K562 (cell line): ENCODE data around the gene PGP. TPM values are rescaled to one million over a fixed set of nuclear protein-coding genes. Genes with fewer than 3 reads are reported as not detected.

Source experiments
- ATAC-seq: fragments of 200-7000 bp; cut with Tn5 transposase; 3 replicates; pipeline ENCODE4 v1.9.1; 2020; ENCODE audit warnings: moderate library complexity
- BruUV-seq: library from RNA; stranded (reverse); fragments of 400-500 nt; replicated peaks from 2 replicates; lab custom pipeline; 2021; lab: Mats Ljungman, UMichigan
- CTCF ChIA-PET: fragments of 300-600 bp; formaldehyde crosslinking; extraction: SDS; loops from one replicate; lab custom pipeline; 2021; ENCODE audit warnings: low intra/inter-chr PET ratio; lab: Yijun Ruan, JAX
- POLR2A ChIA-PET: fragments of 300-600, 350-650 bp; sonication (Branson Sonifier 250); formaldehyde crosslinking; extraction: SDS; loops from one replicate; lab custom pipeline; 2021; ENCODE audit warnings: antibody characterized with exemption, inconsistent platforms; lab: Yijun Ruan, JAX
- DNase-seq, 4 experiments: peaks; one replicate each; pipeline versions ENCODE4 v3.0.0 to v3.0.0-alpha.2; 2011 to 2018; ENCODE audit warnings: low spot score in 3 of 4, mixed read lengths in 3 of 4; ENCODE audit errors: extremely low read depth in 1 of 4
- FAIRE-seq: peaks from 2 replicates; lab custom pipeline; 2011; peaks lifted over from hg19 to GRCh38; lab: Jason Lieb, UNC
- H2AFZ ChIP-seq: 2 replicates; pipeline ENCODE4 v1.6.0; 2011; ENCODE audit warnings: low read depth, low read length, control low read depth, inconsistent platforms
- H3K27ac ChIP-seq: fragments of 200-600 bp; 3 replicates; pipeline ENCODE4 v1.8.0; 2011; ENCODE audit warnings: low read depth, mild to moderate bottlenecking, control low read depth, inconsistent platforms, low read length, moderate library complexity, mixed read lengths; ENCODE audit errors: extremely low read depth
- H3K27me3 ChIP-seq, 2 experiments: fragments of 300-600 bp in 1 of 2; 2 replicates in 1 of 2; 3 replicates in 1 of 2; pipeline versions ENCODE4 v1.6.0 to v1.8.0; 2011; ENCODE audit warnings: inconsistent platforms in 2 of 2, low read length in 2 of 2, mild to moderate bottlenecking in 1 of 2, mixed read lengths in 1 of 2, moderate library complexity in 1 of 2; ENCODE audit not compliant: control insufficient read depth in 2 of 2, insufficient read depth in 2 of 2
- H3K36me3 ChIP-seq: fragments of 300-600 bp; 3 replicates; pipeline ENCODE4 v1.8.0; 2011; ENCODE audit warnings: mild to moderate bottlenecking, low read length, inconsistent platforms; ENCODE audit not compliant: control insufficient read depth, insufficient read depth
- H3K4me1 ChIP-seq, 2 experiments: fragments of 200-600 bp in 1 of 2; replicated peaks in 1 of 2; 2 replicates in 1 of 2; 3 replicates in 1 of 2; pipeline versions ENCODE4 v1.5.1 to v1.8.0; 2011; ENCODE audit warnings: inconsistent platforms in 2 of 2, low read length in 2 of 2, mild to moderate bottlenecking in 1 of 2, mixed read lengths in 1 of 2, moderate library complexity in 1 of 2; ENCODE audit not compliant: control insufficient read depth in 2 of 2, insufficient read depth in 2 of 2
- H3K4me2 ChIP-seq: 2 replicates; pipeline ENCODE4 v1.6.1; 2011; ENCODE audit warnings: low read length, control low read depth, inconsistent platforms, mixed read lengths; ENCODE audit not compliant: insufficient read depth
- H3K4me3 ChIP-seq: fragments of 200-600 bp; sonication (generic), shearing (Covaris generic); 2 replicates; pipeline ENCODE4 v1.5.1; 2016; ENCODE audit warnings: control low read depth, inconsistent platforms
- H3K79me2 ChIP-seq: fragments of 200-600 bp; 3 replicates; pipeline ENCODE4 v1.8.0; 2011; ENCODE audit warnings: low read length, inconsistent platforms; ENCODE audit not compliant: control insufficient read depth, insufficient read depth
- H3K9ac ChIP-seq, 2 experiments: 2 replicates each; pipeline versions ENCODE4 v1.6.0 to v1.6.1; 2011; ENCODE audit warnings: low read depth in 2 of 2, low read length in 2 of 2, control low read depth in 1 of 2, inconsistent platforms in 1 of 2, mild to moderate bottlenecking in 1 of 2, mixed read lengths in 1 of 2; ENCODE audit not compliant: insufficient read depth in 1 of 2
- H3K9me1 ChIP-seq: one replicate; pipeline ENCODE4 v1.6.0; 2011; ENCODE audit warnings: inconsistent platforms, mild to moderate bottlenecking, low read length, moderate library complexity; ENCODE audit not compliant: control insufficient read depth, insufficient read depth
- H3K9me3 ChIP-seq: replicated peaks from 2 replicates; pipeline ENCODE4 v1.5.1; 2011; ENCODE audit warnings: low read depth, low read length, inconsistent platforms; ENCODE audit not compliant: control insufficient read depth, insufficient read depth
- H4K20me1 ChIP-seq: replicated peaks from 2 replicates; pipeline ENCODE4 v1.6.1; 2011; ENCODE audit warnings: low read length, inconsistent platforms, mixed read lengths; ENCODE audit not compliant: control insufficient read depth, insufficient read depth
- MYNN ChIP-seq, 2 experiments: sonication (generic); formaldehyde crosslinking in 1 of 2; IDR thresholded peaks; 2 replicates each; pipeline versions ENCODE4 v1.5.0 to v1.6.1; 2016 to 2020; ENCODE audit warnings: antibody characterized with exemption in 1 of 2, missing genetic modification reagents in 1 of 2
- NCOA1 ChIP-seq: fragments of 450-650 bp; IDR thresholded peaks from 2 replicates; pipeline ENCODE4 v1.6.1; 2016; ENCODE audit warnings: low read depth
- TEAD1 ChIP-seq, 2 experiments: fragments of 450-650 bp in 1 of 2; sonication (generic) in 1 of 2; formaldehyde crosslinking; IDR thresholded peaks; 2 replicates each; pipeline versions ENCODE4 v1.4.0 to v1.8.0; 2020 to 2022; ENCODE audit warnings: mild to moderate bottlenecking in 2 of 2, missing genetic modification reagents in 1 of 2
- TEAD4 ChIP-seq, 2 experiments: sonication (generic) in 1 of 2; formaldehyde crosslinking in 1 of 2; IDR thresholded peaks; 2 replicates each; pipeline versions ENCODE4 v1.6.1 to v1.8.0; 2012 to 2022; ENCODE audit warnings: borderline replicate concordance in 1 of 2, inconsistent platforms in 1 of 2, low read length in 1 of 2, mild to moderate bottlenecking in 1 of 2, missing genetic modification reagents in 1 of 2
- ZNF609 ChIP-seq: sonication (generic); formaldehyde crosslinking; IDR thresholded peaks from 2 replicates; pipeline ENCODE4 v1.8.1; 2023; ENCODE audit warnings: missing genetic modification reagents, mild to moderate bottlenecking, borderline replicate concordance
- WGBS: fragments of 100-300 bp; shearing (Covaris generic); methylation state at CpG from one replicate; pipeline ENCODE4 v1.1.6; 2016; ENCODE audit warnings: low coverage, mixed read lengths; ENCODE audit not compliant: insufficient coverage; ENCODE audit errors: missing lambda C conversion rate; 5-methylcytosine and 5-hydroxymethylcytosine counted together
- in situ Hi-C: fragments of 300-500 bp; cut with MboI; formaldehyde crosslinking; loops from 4 replicates; pipeline ENCODE4 v1.15.0; 2018; ENCODE audit warnings: inconsistent platforms, mixed read lengths
- intact Hi-C: fragments of 100-400 bp; cut with micrococcal nuclease; formaldehyde crosslinking; loops from 2 replicates; pipeline ENCODE4 v1.14.2; 2022
- polyA plus RNA-seq, 8 experiments: library from polyadenylated mRNA; depleted of rRNA in 4 of 8; stranded (reverse) in 5 of 8; unstranded in 3 of 8; fragments of >200 nt; fragmentation: Nextera tagmentation in 2 of 8; fragmentation: Illumina TruSeq in 1 of 8; extraction: Ambion mirVana in 2 of 8; extraction: Trizol in 1 of 8; gene quantifications; 2 replicates each; pipeline versions ENCODE4 v1.2.1 to v1.2.3, GENCODE V29; 2011 to 2014; ENCODE audit warnings: inconsistent platforms in 1 of 8, missing spikeins in 1 of 8
- total RNA-seq, 7 experiments: library from RNA; depleted of rRNA in 6 of 7; stranded (reverse); fragments of >200 nt in 6 of 7; fragmentation: Illumina TruSeq in 2 of 7; extraction: Trizol in 2 of 7; gene quantifications; 2 replicates each; pipeline versions ENCODE4 v1.2.1 to v1.2.3, GENCODE V29; 2011 to 2021; ENCODE audit warnings: low replicate concordance in 1 of 7

The PGP gene
- total and polyA plus RNA-seq, 9 of the 15 experiments (the other 6 are each of a cell fraction or from before 2014, with no cell fraction given) = 1.1 to 57.6 (median 19.6) TPM

- no peak for TF ChIP-seq ZNF609 (CRISPR knock-in tag)
- TF ChIP-seq NCOA1 = no peak
- no peak for TF ChIP-seq MYNN (IDR thresholded peaks at IDR 0.05)
- no peak for TF ChIP-seq MYNN (CRISPR knock-in tag; IDR thresholded peaks at IDR 0.05)
Measured at GRCh38 chr16:2253293-2253692, 38.7 kb upstream of the PGP start (continued).

- Histone ChIP-seq H3K4me2 (no peak overlapping the region), H3K9me3 (no peaks in the 10 kb centered on the region), H2AFZ (no peak overlapping the region), H3K27me3 (no peaks in the 10 kb centered on the region), H3K4me3 (no peak overlapping the region), H3K27ac (no peak overlapping the region; the same call in 2 of the 3 replicates)
- in situ Hi-C loops = no loop called here
- BruUV-seq = no TSS peak
- CTCF ChIA-PET = no interaction called here
- POLR2A ChIA-PET = interaction anchor here (0.6 to 3.7 kb wide), 9 partner anchors 9 to 250 kb away, joined by 3 to 40 read pairs (median 14); partner anchors contain the start of genes PGP, RNPS1 and TRAF7
- TF ChIP-seq TEAD4 (IDR thresholded peaks at IDR 0.05; ENCODE audit: low read length) (no peak), TEAD4 (CRISPR knock-in tag; IDR thresholded peaks at IDR 0.05; ENCODE audit: borderline replicate concordance) (no peak), TEAD1 (CRISPR knock-in tag; IDR thresholded peaks at IDR 0.05) (0 out of 4 replicates have a peak, but pooled peaks of 1 of the 2 experiments have one; percentile 29)
- TF ChIP-seq, all 486 proteins: peak for 1
- 94% methylated on average over 7 of the region's 7 CpGs for WGBS
- Histone ChIP-seq H3K79me2 (peaks cover 47% of the 10 kb centered on the region), H3K9ac (no peak overlapping the region), H3K4me1 (peaks cover 8 to 24% of the 10 kb centered on the region in 2 experiments), H4K20me1 (0 out of 2 replicates have a peak, but pooled peaks cover 3% of the 10 kb centered on the region), H3K9me1 (no peaks in the 10 kb centered on the region), H3K36me3 (peaks cover 74% of the 10 kb centered on the region)
- intact Hi-C loops = loop anchor here (5.0 kb wide), 1 partner anchor 55 kb away; the partner anchor contains the start of gene CASKIN1
- ATAC-seq = no peak
- no peak for DNase-seq
- peak; percentile 15 for FAIRE-seq
Measured at GRCh38 chr16:2252806-2253148, 38.1 kb upstream of the PGP start.
